H1 (cell line): ENCODE measurements around the gene RYR3. TPM values are rescaled to one million over a fixed set of nuclear protein-coding genes. Genes with fewer than 3 reads are reported as not detected.

ENCODE experiments used
- CTCF ChIA-PET: fragments of 300-600 bp; sonication (Branson Sonifier 250); formaldehyde crosslinking; loops from one replicate; lab custom pipeline; 2021; ENCODE audit not compliant: partially characterized antibody; lab: Charles Lee
- POLR2A ChIA-PET: fragments of 300-600 bp; sonication (Branson Sonifier 250); formaldehyde crosslinking; loops from one replicate; lab custom pipeline; 2021; ENCODE audit warnings: inconsistent platforms; ENCODE audit not compliant: partially characterized antibody; lab: Charles Lee
- DNase-seq, 2 experiments: peaks; one replicate each; pipeline versions ENCODE4 v3.0.0 to v3.0.0-alpha.2; 2010 to 2022; ENCODE audit warnings: low spot score in 2 of 2, low read depth in 1 of 2, mixed read lengths in 1 of 2
- FAIRE-seq: peaks from 2 replicates; lab custom pipeline; 2011; peaks lifted over from hg19 to GRCh38; lab: Jason Lieb, UNC
- H2AFZ ChIP-seq: 2 replicates; pipeline ENCODE4 v1.8.1; 2012; ENCODE audit warnings: low read length, inconsistent platforms
- H2AK5ac ChIP-seq: 2 replicates; pipeline ENCODE4 v1.6.1; 2013; ENCODE audit warnings: low read depth, low read length
- H2BK120ac ChIP-seq: replicated peaks from 2 replicates; pipeline ENCODE3; 2013; ENCODE audit warnings: low read depth, low read length, inconsistent platforms
- H2BK12ac ChIP-seq: 2 replicates; pipeline ENCODE4 v1.6.1; 2013; ENCODE audit warnings: low read depth, low read length
- H2BK15ac ChIP-seq: 2 replicates; pipeline ENCODE4 v1.6.1; 2013; ENCODE audit warnings: low read length
- H2BK20ac ChIP-seq: 2 replicates; pipeline ENCODE4 v1.6.1; 2013; ENCODE audit warnings: low read length
- H2BK5ac ChIP-seq: 2 replicates; pipeline ENCODE4 v1.6.1; 2013; ENCODE audit warnings: low read depth, low read length
- H3K14ac ChIP-seq: 2 replicates; pipeline ENCODE4 v1.6.1; 2013; ENCODE audit warnings: inconsistent platforms; ENCODE audit not compliant: insufficient read length
- H3K18ac ChIP-seq: 2 replicates; pipeline ENCODE4 v1.6.1; 2013; ENCODE audit warnings: low read length; ENCODE audit errors: extremely low read depth
- H3K23ac ChIP-seq: 2 replicates; pipeline ENCODE4 v1.6.1; 2013; ENCODE audit warnings: inconsistent platforms; ENCODE audit not compliant: insufficient read length
- H3K23me2 ChIP-seq: 2 replicates; pipeline ENCODE4 v1.6.1; 2013; ENCODE audit warnings: low read depth, low read length
- H3K27ac ChIP-seq: 2 replicates; pipeline ENCODE4 v1.6.1; 2011; ENCODE audit warnings: low read depth, low read length, inconsistent platforms
- H3K27me3 ChIP-seq, 4 experiments: replicated peaks in 1 of 4; 1 replicate in 1 of 4; 2 replicates in 3 of 4; pipeline versions ENCODE4 v1.6.1 to v1.8.1; 2011 to 2013; ENCODE audit warnings: low read length in 3 of 4, mild to moderate bottlenecking in 3 of 4, inconsistent platforms in 2 of 4, mixed read lengths in 2 of 4, moderate library complexity in 1 of 4; ENCODE audit not compliant: control insufficient read depth in 3 of 4, insufficient read depth in 3 of 4; ENCODE audit errors: extremely low read depth in 1 of 4
- H3K36me3 ChIP-seq, 4 experiments: 2 replicates each; pipeline versions ENCODE4 v1.6.1 to v1.8.1; 2011 to 2013; ENCODE audit warnings: mild to moderate bottlenecking in 4 of 4, low read length in 3 of 4, moderate library complexity in 2 of 4, control low read depth in 1 of 4, inconsistent platforms in 1 of 4; ENCODE audit not compliant: insufficient read depth in 4 of 4, control insufficient read depth in 2 of 4
- H3K4ac ChIP-seq: replicated peaks from 2 replicates; pipeline ENCODE3; 2013; ENCODE audit warnings: low read length, low read depth, mixed read lengths, inconsistent platforms; ENCODE audit not compliant: insufficient read length
- H3K4me1 ChIP-seq, 4 experiments: replicated peaks in 1 of 4; 1 replicate in 1 of 4; 2 replicates in 3 of 4; pipeline versions ENCODE4 v1.6.1 to v1.8.1; 2011 to 2013; ENCODE audit warnings: low read length in 3 of 4, inconsistent platforms in 2 of 4, mixed read lengths in 1 of 4; ENCODE audit not compliant: insufficient read depth in 4 of 4, control insufficient read depth in 3 of 4
- H3K4me2 ChIP-seq, 2 experiments: 2 replicates each; pipeline versions ENCODE4 v1.6.1 to v1.8.1; 2011 to 2013; ENCODE audit warnings: low read depth in 2 of 2, low read length in 2 of 2, control low read depth in 1 of 2, inconsistent platforms in 1 of 2, mild to moderate bottlenecking in 1 of 2; ENCODE audit not compliant: insufficient read depth in 1 of 2
- H3K4me3 ChIP-seq, 4 experiments: fragments of 200-600, 300-600 bp in 1 of 4; sonication (generic), shearing (Covaris generic), sonication (Bioruptor Twin) in 1 of 4; 2 replicates each; pipeline versions ENCODE4 v1.5.1 to v1.8.1; 2011 to 2016; ENCODE audit warnings: low read length in 4 of 4, low read depth in 3 of 4, control low read depth in 2 of 4, inconsistent platforms in 2 of 4, mild to moderate bottlenecking in 2 of 4, mixed read lengths in 1 of 4, moderate library complexity in 1 of 4; ENCODE audit not compliant: insufficient read depth in 2 of 4; ENCODE audit errors: extremely low read depth in 1 of 4
- H3K56ac ChIP-seq: replicated peaks from 2 replicates; pipeline ENCODE3; 2013; ENCODE audit warnings: low read depth, mild to moderate bottlenecking, mixed read lengths, low read length, inconsistent platforms; ENCODE audit not compliant: insufficient read length
- H3K79me1 ChIP-seq: 2 replicates; pipeline ENCODE4 v1.6.1; 2013; ENCODE audit warnings: low read depth, low read length, control low read depth
- H3K79me2 ChIP-seq, 2 experiments: 2 replicates each; pipeline versions ENCODE4 v1.6.1 to v1.8.1; 2012 to 2013; ENCODE audit warnings: low read length in 2 of 2, mild to moderate bottlenecking in 2 of 2, inconsistent platforms in 1 of 2; ENCODE audit not compliant: insufficient read depth in 2 of 2, control insufficient read depth in 1 of 2
- H3K9ac ChIP-seq, 4 experiments: replicated peaks in 1 of 4; 1 replicate in 1 of 4; 2 replicates in 3 of 4; pipeline versions ENCODE4 v1.6.1 to v1.8.1; 2011 to 2013; ENCODE audit warnings: low read depth in 3 of 4, low read length in 3 of 4, control low read depth in 2 of 4, mild to moderate bottlenecking in 2 of 4, moderate library complexity in 2 of 4, inconsistent platforms in 1 of 4; ENCODE audit errors: extremely low read depth in 1 of 4
- H3K9me3 ChIP-seq, 2 experiments: 2 replicates each; pipeline versions ENCODE4 v1.6.1 to v1.8.1; 2012 to 2013; ENCODE audit warnings: mild to moderate bottlenecking in 2 of 2, moderate library complexity in 2 of 2, control low read depth in 1 of 2, inconsistent platforms in 1 of 2, low read depth in 1 of 2, low read length in 1 of 2, mixed read lengths in 1 of 2; ENCODE audit not compliant: insufficient read depth in 2 of 2
- H4K20me1 ChIP-seq, 2 experiments: replicated peaks in 1 of 2; 2 replicates each; pipeline versions ENCODE3 to v1.8.1; 2011 to 2013; ENCODE audit warnings: inconsistent platforms in 2 of 2, low read length in 2 of 2, mild to moderate bottlenecking in 1 of 2; ENCODE audit not compliant: insufficient read depth in 2 of 2, control insufficient read depth in 1 of 2
- H4K5ac ChIP-seq: 2 replicates; pipeline ENCODE4 v1.6.1; 2013; ENCODE audit warnings: low read length, low read depth, mixed read lengths, inconsistent platforms; ENCODE audit not compliant: insufficient read length
- H4K8ac ChIP-seq: 2 replicates; pipeline ENCODE4 v1.8.0; 2013; ENCODE audit warnings: mild to moderate bottlenecking, moderate library complexity, low read length, inconsistent platforms; ENCODE audit not compliant: insufficient read depth; ENCODE audit errors: extremely low read depth
- H4K91ac ChIP-seq: replicated peaks from 2 replicates; pipeline ENCODE3; 2013; ENCODE audit warnings: low read length, mixed read lengths, inconsistent platforms; ENCODE audit not compliant: insufficient read length
- ASH2L ChIP-seq: fragments of 200-600, 300-600 bp; sonication (generic); IDR thresholded peaks from one replicate; pipeline ENCODE4 v1.7.1; 2017; ENCODE audit warnings: low read length
- CEBPB ChIP-seq: IDR thresholded peaks from 2 replicates; pipeline ENCODE4 v1.6.1; 2012; ENCODE audit warnings: low read depth, low read length
- CHD1 ChIP-seq: IDR thresholded peaks from 2 replicates; pipeline ENCODE4 v1.6.1; 2012; ENCODE audit warnings: low read depth, low read length, improper control_type of control experiment
- CREB1 ChIP-seq: IDR thresholded peaks from 2 replicates; pipeline ENCODE4 v1.6.1; 2012; ENCODE audit warnings: inconsistent platforms
- HDAC6 ChIP-seq: IDR thresholded peaks from one replicate; pipeline ENCODE4 v1.7.1; 2012; ENCODE audit warnings: low read depth, mild to moderate bottlenecking, inconsistent platforms, low read length, moderate library complexity
- KDM1A ChIP-seq: fragments of 200-600, 300-600 bp; sonication (generic); IDR thresholded peaks from 2 replicates; pipeline ENCODE4 v1.7.1; 2016; ENCODE audit warnings: mild to moderate bottlenecking, low read length, borderline replicate concordance
- NANOG ChIP-seq: IDR thresholded peaks from 2 replicates; pipeline ENCODE4 v1.6.1; 2011; ENCODE audit warnings: low read length, low read depth, mild to moderate bottlenecking, inconsistent platforms; ENCODE audit not compliant: insufficient read depth, poor library complexity, severe bottlenecking
- POLR2A ChIP-seq, 2 experiments: IDR thresholded peaks; 1 replicate in 1 of 2; 2 replicates in 1 of 2; pipeline ENCODE4 v1.6.1; 2011; ENCODE audit warnings: low read depth in 2 of 2, low read length in 2 of 2, mild to moderate bottlenecking in 2 of 2; ENCODE audit errors: control extremely low read depth in 1 of 2
- RFX5 ChIP-seq: IDR thresholded peaks from 2 replicates; pipeline ENCODE4 v1.6.1; 2011; ENCODE audit warnings: low read depth, low read length, improper control_type of control experiment, borderline replicate concordance
- SAP30 ChIP-seq: fragments of 300-600 bp; sonication (generic); IDR thresholded peaks from 2 replicates; pipeline ENCODE4 v1.7.1; 2012; ENCODE audit warnings: low read length, moderate library complexity, mild to moderate bottlenecking, inconsistent platforms; ENCODE audit not compliant: insufficient read depth, insufficient replicate concordance
- SP2 ChIP-seq: IDR thresholded peaks from 2 replicates; pipeline ENCODE4 v1.6.1; 2012; ENCODE audit warnings: mild to moderate bottlenecking, low read length, inconsistent platforms
- SP4 ChIP-seq: IDR thresholded peaks from 2 replicates; pipeline ENCODE4 v1.6.1; 2012; ENCODE audit warnings: low read length, inconsistent platforms
- SRF ChIP-seq: IDR thresholded peaks from 2 replicates; pipeline ENCODE4 v1.6.1; 2011; ENCODE audit warnings: mild to moderate bottlenecking, low read depth, low read length, moderate library complexity
- WGBS, 2 experiments: shearing (Covaris generic) in 1 of 2; methylation state at CpG; one replicate each; pipeline versions ENCODE4 v1.1.6 to v1.1.7; 2013 to 2015; ENCODE audit warnings: low lambda C conversion rate in 2 of 2, mixed read lengths in 2 of 2, inconsistent platforms in 1 of 2, low coverage in 1 of 2, missing lambda C conversion rate in 1 of 2; ENCODE audit not compliant: insufficient replicate concordance in 2 of 2, insufficient coverage in 1 of 2, insufficient read length in 1 of 2; ENCODE audit errors: extremely low coverage in 1 of 2, missing lambda C conversion rate in 1 of 2; 5-methylcytosine and 5-hydroxymethylcytosine counted together
- polyA plus RNA-seq, 7 experiments: library from polyadenylated mRNA; depleted of rRNA in 3 of 7; stranded (reverse) in 5 of 7; unstranded in 2 of 7; fragments of >200 nt in 5 of 7; fragments of 200-250 nt in 2 of 7; gene quantifications; 1 replicate in 5 of 7; 2 replicates in 1 of 7; 4 replicates in 1 of 7; pipeline versions ENCODE4 v1.2.1 to v1.2.3, GENCODE V29; 2011 to 2013; ENCODE audit warnings: missing spikeins in 2 of 7, mixed read lengths in 2 of 7
- total RNA-seq: library from RNA; stranded (reverse); fragmentation: NEBNext Ultra II Directional; extraction: Animal tissue kit (Norgen Biotek cat#: 25700); gene quantifications from 2 replicates; pipeline ENCODE4 v1.2.1, GENCODE V29; 2021
- TF ChIP-seq, protein P1 (sequence below), 3 experiments: IDR thresholded peaks; 1 replicate in 2 of 3; 2 replicates in 1 of 3; pipeline versions ENCODE4 v1.5.1 to v1.6.1; 2011; ENCODE audit warnings: low read length in 3 of 3, mild to moderate bottlenecking in 3 of 3, inconsistent platforms in 2 of 3, low read depth in 1 of 3, moderate library complexity in 1 of 3; ENCODE audit not compliant: insufficient read depth in 1 of 3; ENCODE audit errors: control extremely low read depth in 1 of 3

The RYR3 gene
- total and polyA plus RNA-seq, 2 of the 8 experiments (the other 6 are each of a cell fraction or from before 2014, with no cell fraction given): 0.33 to 3.4 TPM

GRCh38 chr15:33797651-33798050 is 486.9 kb downstream of the RYR3 start:
- CTCF ChIA-PET: interaction anchor here (0.5 to 1.9 kb wide), 5 partner anchors 14 to 244 kb away, joined by 3 to 6 read pairs (median 4); no protein-coding TSS in a partner anchor
- H2BK15ac ChIP-seq: no peak overlapping the region
- WGBS, 2 experiments: 92% methylated on average over 2 of the region's 2 CpGs; no CpG with 5 or more reads in 1 of the 2 experiments

More at GRCh38 chr15:33797651-33798050, 486.9 kb downstream of the RYR3 start:
- no peaks in the 10 kb centered on the region for H3K36me3 ChIP-seq
- no peak overlapping the region for H3K56ac ChIP-seq
- H3K23ac ChIP-seq: no peak overlapping the region
- no peak overlapping the region for H2AK5ac ChIP-seq
- H3K14ac ChIP-seq: no peak overlapping the region
- no peaks in the 10 kb centered on the region for H3K9me3 ChIP-seq
- no peaks in the 10 kb centered on the region for H3K4me1 ChIP-seq
- H4K20me1 ChIP-seq: no peaks in the 10 kb centered on the region
- no peak overlapping the region for H2BK20ac ChIP-seq
- FAIRE-seq (no peak), DNase-seq (no peak)
- H3K4me2 ChIP-seq: no peak overlapping the region
- H3K23me2 ChIP-seq: no peaks in the 10 kb centered on the region
- no peaks in the 10 kb centered on the region for H3K79me2 ChIP-seq
- no peak for TF ChIP-seq CHD1
- TF ChIP-seq RFX5: no peak
- no peak for TF ChIP-seq NANOG
- TF ChIP-seq HDAC6: no peak
- TF ChIP-seq POLR2A (IDR thresholded peaks at IDR 0.05; ENCODE audit: control extremely low read depth in 1 of 2, low read depth in 2 of 2, low read length in 2 of 2): no peak
- TF ChIP-seq SP4: no peak
- TF ChIP-seq ASH2L: no peak
- TF ChIP-seq SP2: no peak
- TF ChIP-seq SRF: no peak
- TF ChIP-seq CREB1: no peak
- TF ChIP-seq, protein P1, sequence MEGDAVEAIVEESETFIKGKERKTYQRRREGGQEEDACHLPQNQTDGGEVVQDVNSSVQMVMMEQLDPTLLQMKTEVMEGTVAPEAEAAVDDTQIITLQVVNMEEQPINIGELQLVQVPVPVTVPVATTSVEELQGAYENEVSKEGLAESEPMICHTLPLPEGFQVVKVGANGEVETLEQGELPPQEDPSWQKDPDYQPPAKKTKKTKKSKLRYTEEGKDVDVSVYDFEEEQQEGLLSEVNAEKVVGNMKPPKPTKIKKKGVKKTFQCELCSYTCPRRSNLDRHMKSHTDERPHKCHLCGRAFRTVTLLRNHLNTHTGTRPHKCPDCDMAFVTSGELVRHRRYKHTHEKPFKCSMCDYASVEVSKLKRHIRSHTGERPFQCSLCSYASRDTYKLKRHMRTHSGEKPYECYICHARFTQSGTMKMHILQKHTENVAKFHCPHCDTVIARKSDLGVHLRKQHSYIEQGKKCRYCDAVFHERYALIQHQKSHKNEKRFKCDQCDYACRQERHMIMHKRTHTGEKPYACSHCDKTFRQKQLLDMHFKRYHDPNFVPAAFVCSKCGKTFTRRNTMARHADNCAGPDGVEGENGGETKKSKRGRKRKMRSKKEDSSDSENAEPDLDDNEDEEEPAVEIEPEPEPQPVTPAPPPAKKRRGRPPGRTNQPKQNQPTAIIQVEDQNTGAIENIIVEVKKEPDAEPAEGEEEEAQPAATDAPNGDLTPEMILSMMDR (IDR thresholded peaks at IDR 0.05; ENCODE audit: control extremely low read depth in 1 of 3, insufficient read depth in 1 of 3, low read depth in 1 of 3, low read length in 3 of 3): no peak
- TF ChIP-seq CEBPB: no peak
- TF ChIP-seq SAP30: no peak
- TF ChIP-seq KDM1A: no peak
- H3K27me3 ChIP-seq: no peaks in the 10 kb centered on the region
- no peak overlapping the region for H2BK120ac ChIP-seq
- POLR2A ChIA-PET: no interaction called here
- H3K4me3 ChIP-seq: no peak overlapping the region
- H3K4ac ChIP-seq: no peak overlapping the region
- H3K27ac ChIP-seq: no peak overlapping the region
- H3K79me1 ChIP-seq: no peaks in the 10 kb centered on the region
- H2BK5ac ChIP-seq: no peak overlapping the region
- H4K91ac ChIP-seq: no peak overlapping the region
- H2AFZ ChIP-seq: no peak overlapping the region
- H4K5ac ChIP-seq: no peak overlapping the region
- H3K9ac ChIP-seq: no peak overlapping the region
- no peak overlapping the region for H4K8ac ChIP-seq
- no peak overlapping the region for H2BK12ac ChIP-seq
- no peak overlapping the region for H3K18ac ChIP-seq
